Sigmoid colon (tissue), 7 donors: ENCODE results near the gene IL1RAPL1. TPM values are rescaled to one million over a fixed set of nuclear protein-coding genes. Genes with fewer than 3 reads are reported as not detected.

Experiments
- DNase-seq: peaks from one replicate; pipeline ENCODE4 v3.0.0-alpha.2; 2019
- H3K27ac ChIP-seq, 4 donors: fragments of 200-600 bp; sonication (generic); one replicate each; pipeline ENCODE4 v1.5.1; 2016 to 2019; ENCODE audit warnings: mild to moderate bottlenecking in 1 of 4
- H3K27me3 ChIP-seq, 3 donors: fragments of 200-600 bp; sonication (generic); one replicate each; pipeline ENCODE4 v1.5.1; 2019; ENCODE audit warnings: mild to moderate bottlenecking in 1 of 3
- H3K36me3 ChIP-seq, 4 donors: fragments of 200-600 bp; sonication (generic); one replicate each; pipeline ENCODE4 v1.5.1; 2016 to 2019
- H3K4me1 ChIP-seq, 4 donors: fragments of 200-600 bp; sonication (generic); one replicate each; pipeline ENCODE4 v1.5.1; 2017 to 2019
- H3K4me3 ChIP-seq, 4 donors: fragments of 200-600 bp; sonication (generic); one replicate each; pipeline ENCODE4 v1.5.1; 2017 to 2019; ENCODE audit warnings: mild to moderate bottlenecking in 2 of 4, moderate library complexity in 1 of 4
- H3K9me3 ChIP-seq, 4 donors: fragments of 200-600 bp in 3 of 4; sonication (generic) in 3 of 4; one replicate each; pipeline versions ENCODE4 v1.5.1 to v1.6.1; 2013 to 2019
- EP300 ChIP-seq, 4 donors: sonication (generic); formaldehyde crosslinking; IDR thresholded peaks; one replicate each; pipeline ENCODE4 v1.6.1; 2017; ENCODE audit warnings: antibody characterized with exemption in 4 of 4
- POLR2A ChIP-seq, 2 donors: fragments of 450-650 bp; IDR thresholded peaks; one replicate each; pipeline ENCODE4 v1.6.1; 2016; ENCODE audit warnings: antibody characterized with exemption in 2 of 2, mild to moderate bottlenecking in 2 of 2, moderate library complexity in 2 of 2
- POLR2AphosphoS5 ChIP-seq, 4 donors: sonication (generic); formaldehyde crosslinking; IDR thresholded peaks; one replicate each; pipeline ENCODE4 v1.6.1; 2017; ENCODE audit warnings: antibody characterized with exemption in 4 of 4
- WGBS, 2 donors: extraction: QIAGEN DNeasy Blood & Tissue Kit; methylation state at CpG; one replicate each; pipeline ENCODE4 v1.1.7; 2013; 5-methylcytosine and 5-hydroxymethylcytosine counted together
- intact Hi-C: fragments of 100-400 bp; cut with DNase I; formaldehyde crosslinking; loops from one replicate; pipeline ENCODE4 v1.15.1; 2023
- polyA plus RNA-seq, 3 donors: library from polyadenylated mRNA; stranded (reverse); fragments of 200-250 nt; gene quantifications; one replicate each; pipeline ENCODE4 v1.2.3, GENCODE V29; 2013
- total RNA-seq, 4 donors: library from RNA; depleted of rRNA; stranded (reverse); fragments of >200 nt; gene quantifications; one replicate each; pipeline ENCODE4 v1.1.0, GENCODE V29; 2016
- TF ChIP-seq, protein P1 (sequence below), 4 experiments: fragments of 450-650 bp in 3 of 4; fragments of 200-600 bp in 1 of 4; IDR thresholded peaks; one replicate each; pipeline ENCODE4 v1.5.1; 2016 to 2019; ENCODE audit warnings: antibody characterized with exemption in 4 of 4, mild to moderate bottlenecking in 3 of 4, moderate library complexity in 2 of 4
- donor health status: healthy with polysubstance abuse.
- donor health status: Bipolar disorder and iron deficiency.
- donor health status: healthy.

The IL1RAPL1 gene
- total and polyA plus RNA-seq, 7 donors: 0.07 to 2.5 (median 1.2) TPM; not detected in 2

DNA sequence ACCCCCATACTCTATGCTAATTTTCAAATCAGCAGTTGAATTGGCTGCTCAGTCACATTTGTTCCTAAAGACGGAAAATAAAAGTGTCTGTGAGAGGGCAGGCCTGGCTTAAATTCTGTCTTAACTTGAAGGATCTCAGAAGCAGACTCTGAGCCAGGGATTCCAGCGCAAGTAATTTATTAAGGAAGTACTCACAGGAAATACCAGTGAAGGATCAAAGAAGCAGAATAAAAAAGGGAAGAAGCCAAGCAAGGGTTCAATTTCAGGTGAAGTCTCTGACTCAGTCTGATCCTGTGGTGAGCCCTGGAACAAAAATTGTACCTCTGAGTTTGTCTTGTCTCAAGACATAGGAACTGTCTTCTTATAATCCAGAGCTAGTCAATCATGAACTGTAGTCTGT, 52.2 kb downstream of the IL1RAPL1 start:
- Histone ChIP-seq H3K36me3 (no peaks in the 10 kb centered on the region), H3K4me3 (no peak overlapping the region), H3K9me3 (no peaks in the 10 kb centered on the region), H3K4me1 (no peaks in the 10 kb centered on the region), H3K27me3 (no peaks in the 10 kb centered on the region), H3K27ac (no peak overlapping the region)
- DNase-seq: no peak
- 33 to 71% methylated on average over 2 of the region's 2 CpGs for WGBS, 2 donors
- intact Hi-C loops: no loop called here
- no peak for TF ChIP-seq POLR2A (IDR thresholded peaks at IDR 0.05)
- TF ChIP-seq, protein P1, sequence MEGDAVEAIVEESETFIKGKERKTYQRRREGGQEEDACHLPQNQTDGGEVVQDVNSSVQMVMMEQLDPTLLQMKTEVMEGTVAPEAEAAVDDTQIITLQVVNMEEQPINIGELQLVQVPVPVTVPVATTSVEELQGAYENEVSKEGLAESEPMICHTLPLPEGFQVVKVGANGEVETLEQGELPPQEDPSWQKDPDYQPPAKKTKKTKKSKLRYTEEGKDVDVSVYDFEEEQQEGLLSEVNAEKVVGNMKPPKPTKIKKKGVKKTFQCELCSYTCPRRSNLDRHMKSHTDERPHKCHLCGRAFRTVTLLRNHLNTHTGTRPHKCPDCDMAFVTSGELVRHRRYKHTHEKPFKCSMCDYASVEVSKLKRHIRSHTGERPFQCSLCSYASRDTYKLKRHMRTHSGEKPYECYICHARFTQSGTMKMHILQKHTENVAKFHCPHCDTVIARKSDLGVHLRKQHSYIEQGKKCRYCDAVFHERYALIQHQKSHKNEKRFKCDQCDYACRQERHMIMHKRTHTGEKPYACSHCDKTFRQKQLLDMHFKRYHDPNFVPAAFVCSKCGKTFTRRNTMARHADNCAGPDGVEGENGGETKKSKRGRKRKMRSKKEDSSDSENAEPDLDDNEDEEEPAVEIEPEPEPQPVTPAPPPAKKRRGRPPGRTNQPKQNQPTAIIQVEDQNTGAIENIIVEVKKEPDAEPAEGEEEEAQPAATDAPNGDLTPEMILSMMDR (IDR thresholded peaks at IDR 0.05): no peak
- no peak for TF ChIP-seq POLR2AphosphoS5 (IDR thresholded peaks at IDR 0.05)
- TF ChIP-seq EP300 (IDR thresholded peaks at IDR 0.05): no peak

DNA sequence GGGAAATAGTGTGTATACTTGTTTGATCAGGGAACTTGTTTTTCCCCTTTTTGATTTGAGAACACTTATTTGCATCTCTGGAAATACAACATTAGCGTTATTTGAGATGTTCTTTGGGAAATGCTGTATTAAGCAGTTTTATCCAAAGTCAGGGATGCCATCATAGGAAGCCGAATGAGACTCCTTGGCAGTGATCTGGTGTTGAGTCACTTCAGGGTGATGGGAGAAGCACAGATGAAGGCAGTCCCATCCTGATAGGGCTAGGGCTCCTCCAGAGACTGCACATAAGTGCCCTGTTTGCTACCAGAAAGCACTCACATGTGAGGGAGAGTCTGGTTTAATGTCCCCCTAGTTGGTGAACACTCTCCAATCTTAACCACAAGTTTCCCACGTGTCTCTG, 62.3 kb downstream of the IL1RAPL1 start:
- Histone ChIP-seq H3K4me3 (no peak overlapping the region), H3K27ac (no peak overlapping the region), H3K4me1 (no peaks in the 10 kb centered on the region), H3K36me3 (no peaks in the 10 kb centered on the region), H3K9me3 (no peaks in the 10 kb centered on the region), H3K27me3 (no peaks in the 10 kb centered on the region)
- no peak for TF ChIP-seq EP300 (IDR thresholded peaks at IDR 0.05)
- TF ChIP-seq POLR2A (IDR thresholded peaks at IDR 0.05): no peak
- no peak for TF ChIP-seq POLR2AphosphoS5 (IDR thresholded peaks at IDR 0.05)
- TF ChIP-seq, protein P1 (IDR thresholded peaks at IDR 0.05): no peak
- DNase-seq: no peak
- WGBS, 2 donors: 86% methylated on average over 3 of the region's 3 CpGs
- intact Hi-C loops: no loop called here

DNA sequence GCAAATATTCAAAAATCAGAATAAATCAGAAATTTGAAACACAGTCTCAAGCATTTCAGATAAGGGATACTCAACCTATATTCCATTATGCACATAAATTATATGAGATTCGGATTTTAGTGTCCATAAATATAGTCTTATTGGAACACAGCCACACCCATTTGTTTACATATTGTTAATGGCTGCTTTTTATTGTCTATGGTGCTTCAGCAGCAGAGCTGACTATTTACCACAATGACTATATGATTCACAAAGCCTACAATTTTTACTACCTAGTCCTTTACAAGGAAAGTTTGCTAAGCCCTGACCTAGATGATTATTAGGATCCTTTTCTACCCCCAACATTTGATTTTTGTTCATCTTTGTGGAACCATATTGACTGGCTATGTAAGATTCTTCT, 63.9 kb downstream of the IL1RAPL1 start:
- no peak for TF ChIP-seq EP300 (IDR thresholded peaks at IDR 0.05)
- TF ChIP-seq, protein P1 (IDR thresholded peaks at IDR 0.05): no peak
- no peak for TF ChIP-seq POLR2AphosphoS5 (IDR thresholded peaks at IDR 0.05)
- TF ChIP-seq POLR2A (IDR thresholded peaks at IDR 0.05): no peak
- 10 to 50% methylated on average over 1 of the region's 1 CpG for WGBS, 2 donors
- Histone ChIP-seq H3K27me3 (no peaks in the 10 kb centered on the region), H3K36me3 (no peaks in the 10 kb centered on the region), H3K9me3 (no peaks in the 10 kb centered on the region), H3K27ac (no peak overlapping the region), H3K4me1 (no peaks in the 10 kb centered on the region), H3K4me3 (no peak overlapping the region)
- DNase-seq: no peak
- intact Hi-C loops: no loop called here

DNA sequence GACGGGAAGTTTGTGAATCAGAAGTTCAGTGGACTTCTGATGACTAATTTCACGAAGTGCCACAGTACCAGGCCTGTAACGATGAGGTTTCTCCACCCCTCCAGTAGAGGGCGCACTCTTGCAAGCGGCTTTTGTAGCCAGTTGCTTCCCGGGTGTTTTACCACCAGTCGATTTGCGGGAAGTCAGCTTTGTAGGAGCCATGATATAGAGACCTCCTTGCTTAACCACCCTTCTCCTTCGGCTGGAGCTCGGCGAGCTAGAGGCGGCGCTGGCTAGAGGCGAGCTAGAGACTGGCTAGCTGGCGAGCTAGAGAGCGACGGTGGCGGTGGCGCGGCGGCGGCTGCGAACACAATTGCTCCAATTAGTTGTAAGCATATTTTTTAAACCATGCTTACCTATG, 72.0 kb downstream of the IL1RAPL1 start:
- Histone ChIP-seq H3K36me3 (no peaks in the 10 kb centered on the region), H3K4me1 (no peaks in the 10 kb centered on the region), H3K27me3 (no peaks in the 10 kb centered on the region), H3K9me3 (no peaks in the 10 kb centered on the region), H3K27ac (no peak overlapping the region), H3K4me3 (no peak overlapping the region)
- intact Hi-C loops: no loop called here
- TF ChIP-seq POLR2A (IDR thresholded peaks at IDR 0.05): no peak
- TF ChIP-seq POLR2AphosphoS5 (IDR thresholded peaks at IDR 0.05): no peak
- no peak for TF ChIP-seq EP300 (IDR thresholded peaks at IDR 0.05)
- TF ChIP-seq, protein P1 (IDR thresholded peaks at IDR 0.05): no peak
- 87 to 94% methylated on average over 23 of the region's 23 CpGs for WGBS, 2 donors
- no peak for DNase-seq

DNA sequence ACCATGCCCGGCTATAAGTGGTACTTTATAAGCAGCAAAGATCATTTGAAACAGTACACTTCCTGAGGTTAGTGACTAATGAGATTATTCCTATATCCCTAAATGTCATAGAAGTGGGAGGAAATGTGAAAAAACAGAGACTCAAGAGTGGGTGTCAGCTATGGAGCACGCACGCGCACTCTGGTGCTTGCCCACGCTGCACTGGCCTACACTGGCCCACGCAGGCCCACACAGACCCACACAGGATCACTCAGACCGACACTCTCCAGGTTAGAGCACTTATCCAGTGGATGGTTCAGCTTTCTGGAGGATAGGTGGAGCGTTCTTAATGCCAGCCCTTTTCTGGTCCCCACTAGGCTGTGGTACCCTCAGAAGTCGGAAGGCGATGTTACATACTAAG, 78.5 kb downstream of the IL1RAPL1 start:
- H3K36me3 ChIP-seq: no peaks in the 10 kb centered on the region
- DNase-seq: no peak
- no peaks in the 10 kb centered on the region for H3K9me3 ChIP-seq
- H3K4me1 ChIP-seq: no peaks in the 10 kb centered on the region
- 95 to 97% methylated on average over 10 of the region's 10 CpGs for WGBS, 2 donors
- no peaks in the 10 kb centered on the region for H3K27me3 ChIP-seq
- intact Hi-C loops: no loop called here
- TF ChIP-seq POLR2A (IDR thresholded peaks at IDR 0.05) (no peak), EP300 (IDR thresholded peaks at IDR 0.05) (no peak), POLR2AphosphoS5 (IDR thresholded peaks at IDR 0.05) (no peak)
- TF ChIP-seq, protein P1 (IDR thresholded peaks at IDR 0.05): no peak
- H3K27ac ChIP-seq: no peak overlapping the region
- no peak overlapping the region for H3K4me3 ChIP-seq
